GM13976 (cell line): Measurements from ENCODE around the gene SH3PXD2B.

Experiments used
- DNase-seq: peaks from one replicate; pipeline ENCODE4 v3.0.0; 2012; ENCODE audit warnings: low spot score
- CTCF ChIP-seq: IDR thresholded peaks from 2 replicates; pipeline ENCODE4 v1.5.1; 2012; ENCODE audit warnings: borderline replicate concordance, mild to moderate bottlenecking; ENCODE audit not compliant: insufficient read depth; ENCODE audit errors: extremely low read depth, missing control alignments, control extremely low read depth
- in situ Hi-C: fragments of 300-500 bp; cut with MboI; formaldehyde crosslinking; loops from one replicate; pipeline ENCODE4 v1.12.0; 2022; ENCODE audit warnings: low sequenced_read_pairs, mixed read lengths, inconsistent platforms; ENCODE audit not compliant: unreplicated experiment

SH3PXD2B gene

GRCh38 chr5:172455087-172455381 lies 709 bp upstream of the SH3PXD2B start:
- no peak for DNase-seq
- no peak for TF ChIP-seq CTCF
- in situ Hi-C loops: no loop called here

- in situ Hi-C loops: no loop called here
- TF ChIP-seq CTCF: no peak
- no peak for DNase-seq
Measured at GRCh38 chr5:172453986-172454357, 353 bp downstream of the SH3PXD2B start.

GRCh38 chr5:172453206-172453985 lies 929 bp downstream of the SH3PXD2B start:
- no peak for DNase-seq
- no peak for TF ChIP-seq CTCF
- in situ Hi-C loops: no loop called here

GRCh38 chr5:172452398-172453205 lies 1.7 kb downstream of the SH3PXD2B start:
- no peak for TF ChIP-seq CTCF
- in situ Hi-C loops: no loop called here
- DNase-seq: no peak

GRCh38 chr5:172451771-172452197 lies 2.5 kb downstream of the SH3PXD2B start:
- in situ Hi-C loops: no loop called here

More at GRCh38 chr5:172451771-172452197, 2.5 kb downstream of the SH3PXD2B start:
- DNase-seq: no peak
- no peak for TF ChIP-seq CTCF
